GM13977 (cell line): ENCODE results near the gene EPB41L1.

Source experiments
- DNase-seq: peaks from one replicate; pipeline ENCODE4 v3.0.0; 2012; ENCODE audit warnings: low spot score
- CTCF ChIP-seq: IDR thresholded peaks from 2 replicates; pipeline ENCODE4 v1.5.1; 2012; ENCODE audit warnings: mild to moderate bottlenecking, control low read depth; ENCODE audit not compliant: insufficient read depth; ENCODE audit errors: extremely low read depth, missing control alignments
- in situ Hi-C: fragments of 300-500 bp; cut with MboI; formaldehyde crosslinking; loops from one replicate; pipeline ENCODE4 v1.12.0; 2022; ENCODE audit warnings: low sequenced_read_pairs, low pct_unique_long_range_greater_than_20kb, mixed read lengths, inconsistent platforms; ENCODE audit not compliant: unreplicated experiment

EPB41L1 gene

GRCh38 chr20:36173451-36173933 lies 19.0 kb downstream of the EPB41L1 start:
- in situ Hi-C loops: no loop called here
- DNase-seq: no peak
- TF ChIP-seq CTCF: no peak

- in situ Hi-C loops: no loop called here
- DNase-seq: no peak
- TF ChIP-seq CTCF: no peak
Observed at GRCh38 chr20:36175016-36175415, 20.5 kb downstream of the EPB41L1 start.

GRCh38 chr20:36175475-36175995 lies 21.0 kb downstream of the EPB41L1 start:
- DNase-seq: no peak
- no peak for TF ChIP-seq CTCF
- in situ Hi-C loops: no loop called here

GRCh38 chr20:36177716-36178115 lies 23.2 kb downstream of the EPB41L1 start:
- DNase-seq: no peak
- no peak for TF ChIP-seq CTCF
- in situ Hi-C loops: no loop called here

- no peak for TF ChIP-seq CTCF
- in situ Hi-C loops: no loop called here
- no peak for DNase-seq
Observed at GRCh38 chr20:36179170-36179945, 24.8 kb downstream of the EPB41L1 start.

- DNase-seq: no peak
Observed at GRCh38 chr20:36180323-36180722, 25.8 kb downstream of the EPB41L1 start.

More at GRCh38 chr20:36180323-36180722, 25.8 kb downstream of the EPB41L1 start:
- in situ Hi-C loops: no loop called here
- no peak for TF ChIP-seq CTCF
